H1 (cell line): Measurements from ENCODE around the gene RFK. TPM values are rescaled to one million over a fixed set of nuclear protein-coding genes. Genes with fewer than 3 reads are reported as not detected.

Source experiments
- CTCF ChIA-PET: fragments of 300-600 bp; sonication (Branson Sonifier 250); formaldehyde crosslinking; loops from one replicate; lab custom pipeline; 2021; ENCODE audit not compliant: partially characterized antibody; lab: Charles Lee
- POLR2A ChIA-PET: fragments of 300-600 bp; sonication (Branson Sonifier 250); formaldehyde crosslinking; loops from one replicate; lab custom pipeline; 2021; ENCODE audit warnings: inconsistent platforms; ENCODE audit not compliant: partially characterized antibody; lab: Charles Lee
- DNase-seq, 2 experiments: peaks; one replicate each; pipeline versions ENCODE4 v3.0.0 to v3.0.0-alpha.2; 2010 to 2022; ENCODE audit warnings: low spot score in 2 of 2, low read depth in 1 of 2, mixed read lengths in 1 of 2
- FAIRE-seq: peaks from 2 replicates; lab custom pipeline; 2011; peaks lifted over from hg19 to GRCh38; lab: Jason Lieb, UNC
- H2AFZ ChIP-seq: 2 replicates; pipeline ENCODE4 v1.8.1; 2012; ENCODE audit warnings: low read length, inconsistent platforms
- H2AK5ac ChIP-seq: 2 replicates; pipeline ENCODE4 v1.6.1; 2013; ENCODE audit warnings: low read depth, low read length
- H2BK120ac ChIP-seq: replicated peaks from 2 replicates; pipeline ENCODE3; 2013; ENCODE audit warnings: low read depth, low read length, inconsistent platforms
- H2BK12ac ChIP-seq: 2 replicates; pipeline ENCODE4 v1.6.1; 2013; ENCODE audit warnings: low read depth, low read length
- H2BK15ac ChIP-seq: 2 replicates; pipeline ENCODE4 v1.6.1; 2013; ENCODE audit warnings: low read length
- H2BK20ac ChIP-seq: 2 replicates; pipeline ENCODE4 v1.6.1; 2013; ENCODE audit warnings: low read length
- H2BK5ac ChIP-seq: 2 replicates; pipeline ENCODE4 v1.6.1; 2013; ENCODE audit warnings: low read depth, low read length
- H3K14ac ChIP-seq: 2 replicates; pipeline ENCODE4 v1.6.1; 2013; ENCODE audit warnings: inconsistent platforms; ENCODE audit not compliant: insufficient read length
- H3K18ac ChIP-seq: 2 replicates; pipeline ENCODE4 v1.6.1; 2013; ENCODE audit warnings: low read length; ENCODE audit errors: extremely low read depth
- H3K23ac ChIP-seq: 2 replicates; pipeline ENCODE4 v1.6.1; 2013; ENCODE audit warnings: inconsistent platforms; ENCODE audit not compliant: insufficient read length
- H3K23me2 ChIP-seq: 2 replicates; pipeline ENCODE4 v1.6.1; 2013; ENCODE audit warnings: low read depth, low read length
- H3K27ac ChIP-seq: 2 replicates; pipeline ENCODE4 v1.6.1; 2011; ENCODE audit warnings: low read depth, low read length, inconsistent platforms
- H3K27me3 ChIP-seq, 4 experiments: replicated peaks in 1 of 4; 1 replicate in 1 of 4; 2 replicates in 3 of 4; pipeline versions ENCODE4 v1.6.1 to v1.8.1; 2011 to 2013; ENCODE audit warnings: low read length in 3 of 4, mild to moderate bottlenecking in 3 of 4, inconsistent platforms in 2 of 4, mixed read lengths in 2 of 4, moderate library complexity in 1 of 4; ENCODE audit not compliant: control insufficient read depth in 3 of 4, insufficient read depth in 3 of 4; ENCODE audit errors: extremely low read depth in 1 of 4
- H3K36me3 ChIP-seq, 4 experiments: 2 replicates each; pipeline versions ENCODE4 v1.6.1 to v1.8.1; 2011 to 2013; ENCODE audit warnings: mild to moderate bottlenecking in 4 of 4, low read length in 3 of 4, moderate library complexity in 2 of 4, control low read depth in 1 of 4, inconsistent platforms in 1 of 4; ENCODE audit not compliant: insufficient read depth in 4 of 4, control insufficient read depth in 2 of 4
- H3K4ac ChIP-seq: replicated peaks from 2 replicates; pipeline ENCODE3; 2013; ENCODE audit warnings: low read length, low read depth, mixed read lengths, inconsistent platforms; ENCODE audit not compliant: insufficient read length
- H3K4me1 ChIP-seq, 4 experiments: replicated peaks in 1 of 4; 1 replicate in 1 of 4; 2 replicates in 3 of 4; pipeline versions ENCODE4 v1.6.1 to v1.8.1; 2011 to 2013; ENCODE audit warnings: low read length in 3 of 4, inconsistent platforms in 2 of 4, mixed read lengths in 1 of 4; ENCODE audit not compliant: insufficient read depth in 4 of 4, control insufficient read depth in 3 of 4
- H3K4me2 ChIP-seq, 2 experiments: 2 replicates each; pipeline versions ENCODE4 v1.6.1 to v1.8.1; 2011 to 2013; ENCODE audit warnings: low read depth in 2 of 2, low read length in 2 of 2, control low read depth in 1 of 2, inconsistent platforms in 1 of 2, mild to moderate bottlenecking in 1 of 2; ENCODE audit not compliant: insufficient read depth in 1 of 2
- H3K4me3 ChIP-seq, 4 experiments: fragments of 200-600, 300-600 bp in 1 of 4; sonication (generic), shearing (Covaris generic), sonication (Bioruptor Twin) in 1 of 4; 2 replicates each; pipeline versions ENCODE4 v1.5.1 to v1.8.1; 2011 to 2016; ENCODE audit warnings: low read length in 4 of 4, low read depth in 3 of 4, control low read depth in 2 of 4, inconsistent platforms in 2 of 4, mild to moderate bottlenecking in 2 of 4, mixed read lengths in 1 of 4, moderate library complexity in 1 of 4; ENCODE audit not compliant: insufficient read depth in 2 of 4; ENCODE audit errors: extremely low read depth in 1 of 4
- H3K56ac ChIP-seq: replicated peaks from 2 replicates; pipeline ENCODE3; 2013; ENCODE audit warnings: low read depth, mild to moderate bottlenecking, mixed read lengths, low read length, inconsistent platforms; ENCODE audit not compliant: insufficient read length
- H3K79me1 ChIP-seq: 2 replicates; pipeline ENCODE4 v1.6.1; 2013; ENCODE audit warnings: low read depth, low read length, control low read depth
- H3K79me2 ChIP-seq, 2 experiments: 2 replicates each; pipeline versions ENCODE4 v1.6.1 to v1.8.1; 2012 to 2013; ENCODE audit warnings: low read length in 2 of 2, mild to moderate bottlenecking in 2 of 2, inconsistent platforms in 1 of 2; ENCODE audit not compliant: insufficient read depth in 2 of 2, control insufficient read depth in 1 of 2
- H3K9ac ChIP-seq, 4 experiments: replicated peaks in 1 of 4; 1 replicate in 1 of 4; 2 replicates in 3 of 4; pipeline versions ENCODE4 v1.6.1 to v1.8.1; 2011 to 2013; ENCODE audit warnings: low read depth in 3 of 4, low read length in 3 of 4, control low read depth in 2 of 4, mild to moderate bottlenecking in 2 of 4, moderate library complexity in 2 of 4, inconsistent platforms in 1 of 4; ENCODE audit errors: extremely low read depth in 1 of 4
- H3K9me3 ChIP-seq, 2 experiments: 2 replicates each; pipeline versions ENCODE4 v1.6.1 to v1.8.1; 2012 to 2013; ENCODE audit warnings: mild to moderate bottlenecking in 2 of 2, moderate library complexity in 2 of 2, control low read depth in 1 of 2, inconsistent platforms in 1 of 2, low read depth in 1 of 2, low read length in 1 of 2, mixed read lengths in 1 of 2; ENCODE audit not compliant: insufficient read depth in 2 of 2
- H4K20me1 ChIP-seq, 2 experiments: replicated peaks in 1 of 2; 2 replicates each; pipeline versions ENCODE3 to v1.8.1; 2011 to 2013; ENCODE audit warnings: inconsistent platforms in 2 of 2, low read length in 2 of 2, mild to moderate bottlenecking in 1 of 2; ENCODE audit not compliant: insufficient read depth in 2 of 2, control insufficient read depth in 1 of 2
- H4K5ac ChIP-seq: 2 replicates; pipeline ENCODE4 v1.6.1; 2013; ENCODE audit warnings: low read length, low read depth, mixed read lengths, inconsistent platforms; ENCODE audit not compliant: insufficient read length
- H4K8ac ChIP-seq: 2 replicates; pipeline ENCODE4 v1.8.0; 2013; ENCODE audit warnings: mild to moderate bottlenecking, moderate library complexity, low read length, inconsistent platforms; ENCODE audit not compliant: insufficient read depth; ENCODE audit errors: extremely low read depth
- H4K91ac ChIP-seq: replicated peaks from 2 replicates; pipeline ENCODE3; 2013; ENCODE audit warnings: low read length, mixed read lengths, inconsistent platforms; ENCODE audit not compliant: insufficient read length
- CHD2 ChIP-seq: IDR thresholded peaks from 2 replicates; pipeline ENCODE4 v1.6.1; 2012; ENCODE audit warnings: low read length, improper control_type of control experiment
- EP300 ChIP-seq, 2 experiments: IDR thresholded peaks; 1 replicate in 1 of 2; 2 replicates in 1 of 2; pipeline ENCODE4 v1.6.1; 2011 to 2012; ENCODE audit warnings: low read depth in 2 of 2, low read length in 2 of 2, mild to moderate bottlenecking in 2 of 2, borderline replicate concordance in 1 of 2, inconsistent platforms in 1 of 2, moderate library complexity in 1 of 2
- EZH2 ChIP-seq: fragments of 200-600 bp; sonication (generic); IDR thresholded peaks from 2 replicates; pipeline ENCODE4 v1.7.1; 2012; ENCODE audit warnings: low read depth, mild to moderate bottlenecking, moderate library complexity, low read length, inconsistent platforms; ENCODE audit not compliant: severe bottlenecking
- FOSL1 ChIP-seq: IDR thresholded peaks from 2 replicates; pipeline ENCODE4 v1.6.1; 2011; ENCODE audit warnings: mild to moderate bottlenecking, low read depth, low read length, moderate library complexity; ENCODE audit not compliant: insufficient read depth
- JUN ChIP-seq: IDR thresholded peaks from 2 replicates; pipeline ENCODE4 v1.6.1; 2011; ENCODE audit warnings: low read depth, mild to moderate bottlenecking, improper control_type of control experiment, low read length
- POU5F1 ChIP-seq: IDR thresholded peaks from 2 replicates; pipeline ENCODE4 v1.6.1; 2011; ENCODE audit warnings: low read depth, mild to moderate bottlenecking, low read length, moderate library complexity
- RNF2 ChIP-seq: fragments of 200-900, 300-1000 bp; sonication (generic); IDR thresholded peaks from 2 replicates; pipeline ENCODE4 v1.7.1; 2016; ENCODE audit warnings: borderline replicate concordance, low read depth, mild to moderate bottlenecking, antibody characterized with exemption, low read length; ENCODE audit not compliant: poor library complexity, severe bottlenecking; ENCODE audit errors: missing control alignments
- SIRT6 ChIP-seq: IDR thresholded peaks from one replicate; pipeline ENCODE4 v1.7.1; 2012; ENCODE audit warnings: low read length, inconsistent platforms
- WGBS, 2 experiments: shearing (Covaris generic) in 1 of 2; methylation state at CpG; one replicate each; pipeline versions ENCODE4 v1.1.6 to v1.1.7; 2013 to 2015; ENCODE audit warnings: low lambda C conversion rate in 2 of 2, mixed read lengths in 2 of 2, inconsistent platforms in 1 of 2, low coverage in 1 of 2, missing lambda C conversion rate in 1 of 2; ENCODE audit not compliant: insufficient replicate concordance in 2 of 2, insufficient coverage in 1 of 2, insufficient read length in 1 of 2; ENCODE audit errors: extremely low coverage in 1 of 2, missing lambda C conversion rate in 1 of 2; 5-methylcytosine and 5-hydroxymethylcytosine counted together
- polyA plus RNA-seq, 7 experiments: library from polyadenylated mRNA; depleted of rRNA in 3 of 7; stranded (reverse) in 5 of 7; unstranded in 2 of 7; fragments of >200 nt in 5 of 7; fragments of 200-250 nt in 2 of 7; gene quantifications; 1 replicate in 5 of 7; 2 replicates in 1 of 7; 4 replicates in 1 of 7; pipeline versions ENCODE4 v1.2.1 to v1.2.3, GENCODE V29; 2011 to 2013; ENCODE audit warnings: missing spikeins in 2 of 7, mixed read lengths in 2 of 7
- total RNA-seq: library from RNA; stranded (reverse); fragmentation: NEBNext Ultra II Directional; extraction: Animal tissue kit (Norgen Biotek cat#: 25700); gene quantifications from 2 replicates; pipeline ENCODE4 v1.2.1, GENCODE V29; 2021

RFK gene
- total and polyA plus RNA-seq, 2 of the 8 experiments (the other 6 are each of a cell fraction or from before 2014, with no cell fraction given) = 4.3 to 10.6 TPM

DNA sequence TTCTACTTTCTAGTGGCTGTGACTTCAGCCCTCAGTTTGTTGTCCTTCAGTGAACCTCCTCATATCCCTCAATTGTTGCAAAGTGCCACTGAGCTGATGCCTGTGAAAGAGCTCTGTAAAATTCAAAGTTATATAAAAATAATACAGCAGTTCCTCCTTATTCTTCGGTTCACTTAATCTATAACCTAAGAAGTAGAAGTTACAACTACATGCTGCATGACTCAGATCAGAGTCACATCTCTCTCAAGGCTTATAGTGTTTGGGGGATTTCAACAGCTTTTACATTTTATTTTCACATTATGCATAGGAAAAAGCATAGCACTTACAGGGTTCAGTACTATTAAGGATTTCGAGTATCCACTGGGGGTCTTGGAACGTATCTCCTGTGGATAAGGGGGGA lies 39.6 kb upstream of the RFK start:
- Histone ChIP-seq H2BK5ac (no peak overlapping the region), H3K4me1 (peaks cover 0 to 5% (median 0%) of the 10 kb centered on the region in 4 experiments; a peak in 5 of 7 replicates), H4K5ac (no peak overlapping the region), H2BK120ac (no peak overlapping the region), H3K23ac (no peak overlapping the region), H2BK20ac (no peak overlapping the region), H3K14ac (no peak overlapping the region), H3K18ac (no peak overlapping the region), H4K8ac (no peak overlapping the region), H2AK5ac (no peak overlapping the region), H3K4me2 (no peak overlapping the region), H3K27ac (no peak overlapping the region), H3K9me3 (no peaks in the 10 kb centered on the region), H2AFZ (no peak overlapping the region), H2BK12ac (no peak overlapping the region), H2BK15ac (no peak overlapping the region), H3K9ac (no peak overlapping the region), H3K79me1 (no peaks in the 10 kb centered on the region), H4K20me1 (no peaks in the 10 kb centered on the region), H3K27me3 (no peaks in the 10 kb centered on the region), H3K79me2 (no peaks in the 10 kb centered on the region), H3K56ac (no peak overlapping the region), H3K4me3 (no peak overlapping the region), H3K4ac (no peak overlapping the region), H4K91ac (no peak overlapping the region), H3K23me2 (no peaks in the 10 kb centered on the region), H3K36me3 (no peaks in the 10 kb centered on the region)
- POLR2A ChIA-PET = no interaction called here
- FAIRE-seq (no peak), DNase-seq (no peak)
- 85% methylated on average over 3 of the region's 3 CpGs; no CpG with 5 or more reads in 1 of the 2 experiments for WGBS, 2 experiments
- no peak for TF ChIP-seq EP300 (IDR thresholded peaks at IDR 0.05; ENCODE audit: borderline replicate concordance in 1 of 2, low read depth in 2 of 2, low read length in 2 of 2)
- TF ChIP-seq FOSL1 = no peak
- no peak for TF ChIP-seq CHD2
- no peak for TF ChIP-seq SIRT6
- no peak for TF ChIP-seq EZH2
- no peak for TF ChIP-seq JUN
- TF ChIP-seq RNF2 = no peak
- TF ChIP-seq POU5F1 = no peak
- CTCF ChIA-PET = interaction anchor here (0.6 to 4.1 kb wide), 5 partner anchors 13 to 298 kb away, joined by 3 to 23 read pairs (median 3); no protein-coding TSS in a partner anchor
